NCI-H1694 (cell line): ENCODE data around the gene RAMAC.
"Not testable (repeated sequence)": the region's sequence is repeated elsewhere in the genome, so short reads cannot be mapped to it uniquely, and the experiment has no call there.

Source experiments
- DNase-seq: peaks from one replicate; lab custom pipeline; 2025; lab: John Stamatoyannopoulos, UW

Gene RAMAC

DNA sequence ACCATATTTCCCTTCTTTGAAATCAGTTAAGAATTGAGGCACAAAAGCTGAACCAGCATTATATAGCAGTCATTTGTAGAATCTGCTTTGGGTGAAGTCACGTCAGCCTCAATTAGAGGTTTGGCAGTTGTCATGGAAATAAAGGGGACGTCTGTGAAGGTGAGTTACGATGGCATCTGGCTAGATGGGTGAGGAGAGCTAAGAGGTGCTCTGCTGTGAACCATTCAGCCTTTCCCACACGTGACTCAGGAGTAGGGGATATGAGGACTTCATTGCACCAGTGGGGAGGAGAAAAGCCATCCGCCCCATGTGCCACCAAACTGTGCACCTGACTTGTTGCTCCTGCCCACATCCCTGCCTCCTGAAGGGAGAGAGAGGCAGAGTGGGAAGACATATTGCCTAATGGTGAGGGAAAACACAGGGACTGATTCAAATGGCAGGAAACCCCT, 28.2 kb downstream of the RAMAC start:
- DNase-seq, result no peak

DNA sequence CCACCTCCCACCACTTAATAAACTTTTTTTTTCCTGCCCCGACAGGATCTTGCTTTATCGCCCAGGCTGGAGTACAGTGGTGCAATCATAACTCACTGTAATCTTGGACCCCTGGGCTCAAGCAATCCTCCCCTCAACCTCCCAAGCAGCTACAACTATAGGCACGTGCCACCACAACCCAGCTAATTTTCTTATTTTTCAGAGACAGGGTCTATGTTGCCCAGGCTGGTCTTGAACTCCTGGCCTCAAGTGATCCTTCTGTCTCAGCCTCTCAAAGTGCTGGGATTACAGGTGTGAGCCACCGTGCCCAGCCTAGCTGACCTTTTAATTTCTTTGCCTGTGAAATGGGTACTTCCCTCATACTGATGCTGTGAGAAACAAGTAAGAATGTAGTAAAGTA, 29.4 kb downstream of the RAMAC start:
- DNase-seq, result no peak

DNA sequence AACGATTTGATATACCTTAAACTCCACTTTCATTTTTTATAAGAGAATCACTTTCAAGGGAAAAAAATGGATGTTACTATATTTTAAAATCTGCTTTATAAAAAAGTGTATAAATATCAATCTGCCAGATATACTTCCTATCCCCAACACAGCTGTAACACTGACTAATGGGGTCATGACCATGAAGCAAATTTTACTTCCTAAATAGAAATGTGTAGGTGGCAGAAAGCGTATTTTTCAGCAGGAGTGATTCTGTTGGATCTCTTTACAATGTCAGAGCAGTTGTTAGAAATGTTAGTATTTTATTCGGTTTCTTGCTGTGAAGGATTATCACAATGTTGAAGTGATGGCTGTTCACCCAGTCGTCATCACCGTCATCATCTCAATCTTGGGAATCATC, 30.9 kb downstream of the RAMAC start:
- DNase-seq, result no peak

DNA sequence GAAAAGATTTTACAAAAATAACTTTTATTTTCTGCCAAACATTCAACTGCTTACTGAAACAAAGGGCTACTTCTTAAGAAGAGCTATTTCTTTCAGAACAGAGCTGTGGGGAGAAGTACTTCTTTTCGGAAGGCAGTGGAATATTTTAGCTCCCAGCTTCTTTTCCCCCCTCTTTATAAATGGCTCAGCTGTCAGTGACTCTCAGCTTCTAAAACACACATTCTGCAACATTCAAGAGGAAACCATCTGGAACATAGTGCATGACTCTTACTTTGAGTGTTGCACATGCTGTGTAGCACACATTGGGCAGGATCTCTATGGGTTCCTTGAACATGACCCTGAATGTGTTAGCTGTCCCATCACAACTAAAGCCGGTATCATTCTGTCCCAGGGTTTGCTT, 32.4 kb downstream of the RAMAC start:
- no peak for DNase-seq

DNA sequence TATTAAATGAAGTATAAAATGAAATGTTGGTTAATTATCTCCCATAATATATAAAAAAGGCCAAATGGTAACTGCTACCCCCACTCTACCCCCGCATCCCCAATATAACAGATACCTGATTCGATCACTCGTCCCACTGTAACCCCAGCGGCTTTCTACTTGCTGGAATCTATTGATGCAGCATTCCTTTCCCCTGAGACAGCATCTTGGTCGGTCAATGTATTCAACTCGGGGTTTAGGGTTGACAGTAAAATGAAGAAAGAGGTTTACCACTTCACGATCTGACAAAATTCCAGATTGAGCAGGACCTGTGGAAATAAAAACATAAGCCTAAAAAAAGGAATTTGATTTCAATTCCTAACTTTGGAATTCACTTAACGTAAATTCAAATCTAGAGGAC, 44.0 kb downstream of the RAMAC start:
- no peak for DNase-seq

DNA sequence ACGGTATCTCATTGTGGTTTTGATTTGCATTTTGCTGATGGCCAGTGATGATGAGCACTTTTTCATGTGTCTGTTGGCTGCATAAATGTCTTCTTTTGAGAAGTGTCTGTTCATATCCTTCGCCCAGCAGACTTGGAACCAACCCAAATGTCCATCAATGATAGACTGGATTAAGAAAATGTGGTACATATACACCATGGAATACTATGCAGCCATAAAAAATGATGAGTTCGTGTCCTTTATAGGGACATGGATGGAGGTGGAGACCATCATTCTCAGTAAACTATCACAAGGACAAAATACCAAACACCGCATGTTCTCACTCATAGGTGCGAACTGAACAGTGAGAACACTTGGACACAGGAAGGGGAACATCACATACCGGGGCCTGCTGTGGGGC, 45.2 kb downstream of the RAMAC start:
- not testable (repeated sequence) for DNase-seq

DNA sequence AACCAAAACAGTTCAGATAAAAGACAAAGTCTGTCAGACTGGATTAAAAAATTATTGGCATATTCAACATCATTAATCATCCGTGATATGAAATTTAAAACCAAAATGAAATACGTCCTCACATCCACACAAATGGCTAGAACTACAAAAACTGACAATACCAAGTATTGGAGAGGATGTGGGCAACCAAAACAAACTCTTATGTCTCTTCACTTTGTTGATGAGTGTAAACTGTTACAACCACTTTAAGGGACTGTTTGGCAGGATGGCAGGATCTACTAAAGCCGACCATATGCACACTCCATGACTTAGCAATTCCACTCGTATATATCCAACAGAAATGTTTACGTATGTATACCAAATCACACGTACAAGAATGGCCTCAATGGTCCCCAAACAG, 50.2 kb downstream of the RAMAC start:
- DNase-seq, result no peak

DNA sequence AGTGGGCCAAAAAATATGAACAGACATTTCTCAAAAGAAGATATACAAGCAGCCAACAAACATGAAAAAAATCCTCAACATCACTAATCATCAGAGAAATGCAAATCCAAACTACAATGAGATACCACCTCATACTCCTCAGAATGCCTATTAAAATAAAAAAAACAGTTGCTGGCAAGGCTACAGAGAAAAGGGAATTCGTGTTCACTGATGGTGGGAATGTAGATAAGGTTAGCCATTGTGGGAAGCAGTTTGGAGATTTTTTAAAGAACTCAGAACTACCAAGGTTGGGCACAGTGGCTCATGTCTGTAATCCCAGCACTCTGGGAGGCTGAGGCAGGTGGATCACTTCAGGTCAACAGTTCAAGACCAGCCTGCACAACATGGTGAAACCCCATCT, 53.2 kb downstream of the RAMAC start:
- DNase-seq, result no peak
